Heart right ventricle (tissue), 16 donors: Measurements from ENCODE around the gene KCNK10. TPM values are rescaled to one million over a fixed set of nuclear protein-coding genes. Genes with fewer than 3 reads are reported as not detected.

Experiments
- ATAC-seq, 8 donors: fragments of 200-7000 bp; cut with Tn5 transposase; one replicate each; pipeline ENCODE4 v1.9.1; 2020; ENCODE audit warnings: mild to moderate bottlenecking in 8 of 8, moderate library complexity in 8 of 8, moderate number of reproducible peaks in 1 of 8
- DNase-seq, 2 donors: peaks; one replicate each; pipeline ENCODE4 v3.0.0-alpha.2; 2020
- H3K27ac ChIP-seq, 10 donors: fragments of 200-600 bp; sonication (generic) in 2 of 10; one replicate each; pipeline versions ENCODE4 v1.5.0 to v1.8.0; 2020 to 2022; ENCODE audit warnings: mild to moderate bottlenecking in 3 of 10
- H3K27me3 ChIP-seq, 7 donors: fragments of 200-600 bp; one replicate each; pipeline ENCODE4 v1.8.0; 2021 to 2022; ENCODE audit warnings: mild to moderate bottlenecking in 2 of 7
- H3K36me3 ChIP-seq, 9 donors: fragments of 200-600 bp; sonication (generic) in 1 of 9; one replicate each; pipeline versions ENCODE4 v1.5.0 to v1.8.0; 2020 to 2022; ENCODE audit warnings: mild to moderate bottlenecking in 2 of 9
- H3K4me1 ChIP-seq, 9 donors: fragments of 200-600 bp; sonication (generic) in 1 of 9; one replicate each; pipeline versions ENCODE4 v1.5.0 to v1.8.0; 2020 to 2022; ENCODE audit warnings: mild to moderate bottlenecking in 4 of 9
- H3K4me3 ChIP-seq, 10 donors: fragments of 200-600 bp; sonication (generic) in 2 of 10; one replicate each; pipeline versions ENCODE4 v1.5.0 to v1.8.0; 2020 to 2022; ENCODE audit warnings: mild to moderate bottlenecking in 7 of 10, moderate library complexity in 2 of 10
- H3K9me3 ChIP-seq, 11 donors: fragments of 200-600 bp in 10 of 11; sonication (generic) in 2 of 11; one replicate each; pipeline versions ENCODE4 v1.5.0 to v1.8.0; 2013 to 2022; ENCODE audit warnings: mild to moderate bottlenecking in 2 of 11, control low read depth in 1 of 11, moderate library complexity in 1 of 11
- CTCF ChIP-seq, 9 donors: fragments of 200-600 bp; sonication (generic) in 2 of 9; IDR thresholded peaks; one replicate each; pipeline versions ENCODE4 v1.5.0 to v1.8.0; 2021 to 2022; ENCODE audit warnings: antibody characterized with exemption in 9 of 9, mild to moderate bottlenecking in 5 of 9, moderate library complexity in 1 of 9
- WGBS, 2 donors: extraction: QIAGEN DNeasy Blood & Tissue Kit; methylation state at CpG; one replicate each; pipeline ENCODE4 v1.1.7; 2013; ENCODE audit warnings: inconsistent platforms in 1 of 2; 5-methylcytosine and 5-hydroxymethylcytosine counted together
- intact Hi-C, 10 donors: fragments of 100-400 bp; cut with DNase I; formaldehyde crosslinking; loops; one replicate each; pipeline versions ENCODE4 v1.11.1 to v1.14.2; 2022
- polyA plus RNA-seq, 2 donors: library from polyadenylated mRNA; stranded (reverse); fragments of 200-250 nt; gene quantifications; one replicate each; pipeline ENCODE4 v1.2.3, GENCODE V29; 2013
- total RNA-seq, 10 donors: library from RNA; stranded (reverse); fragmentation: NEBNext Ultra II Directional in 3 of 10; extraction: Animal tissue kit (Norgen Biotek cat#: 25700) in 3 of 10; gene quantifications; one replicate each; pipeline versions ENCODE4 v1.2.1 to v1.2.4, GENCODE V29; 2021 to 2023
- donor health status: Arrhythmogenic right ventricular cardiomyopathy.
- donor health status: ischemic (EF 13 %, LVEDD 7.1; RV severe dilation, severe dysfunction).
- donor health status: healthy with polysubstance abuse.
- donor health status: DM: no; HTN: yes; CAD: no.
- donor health status: DM: no; HTN: no; CAD: no.
- donor health status: ischemic (EF 25% LVEDD 6.9; RV normal size, moderate dysfunction).
- donor health status: ischemic (EF 25% LVEDD 5.7; RV mildly dilated, moderate dysfunction).
- donor health status: healthy.
- donor health status: DM: yes; HTN: yes; CAD: no.
- donor health status: Ischemic cardiomyopathy.
- donor health status: ischemic (EF 35%, LVEDD 5.7; RV mildly dilated, moderate dysfunction).
- donor health status: nonischemic (EF 11% LVEDD 7.7; RV severe dilation, severe dysfunction).
- donor health status: DM: yes; HTN: yes; CAD: no.
- donor health status: PGD.
- donor health status: ischemic (EF 29% LVEDD 5.4; RV normal size, mild dysfunction).
- donor health status: nonischemic (EF 23%, LVEDD 6.1; RV moderate dilation, normal function).

Gene KCNK10
- total and polyA plus RNA-seq, 12 donors, result 0.01 to 0.21 (median 0.11) TPM; not detected in 9

- 87 to 91% methylated on average over 1 of the region's 1 CpG for WGBS, 2 donors
- Histone ChIP-seq H3K27me3 (peaks cover 0 to 10% (median 0%) of the 10 kb centered on the region in 7 donors), H3K9me3 (no peaks in the 10 kb centered on the region), H3K4me1 (no peaks in the 10 kb centered on the region), H3K36me3 (no peaks in the 10 kb centered on the region), H3K27ac (no peak overlapping the region), H3K4me3 (no peak overlapping the region)
- ATAC-seq, result no peak
- intact Hi-C loops, result no loop called here
- no peak for TF ChIP-seq CTCF (IDR thresholded peaks at IDR 0.05)
- no peak for DNase-seq
Observed at GRCh38 chr14:88255196-88255595, 67.9 kb downstream of the KCNK10 start.

GRCh38 chr14:88252498-88252897, 70.6 kb downstream of the KCNK10 start:
- WGBS, 2 donors, result 81 to 82% methylated on average over 3 of the region's 3 CpGs
- DNase-seq (no peak), ATAC-seq (no peak)
- Histone ChIP-seq H3K36me3 (no peaks in the 10 kb centered on the region), H3K4me1 (no peaks in the 10 kb centered on the region), H3K27me3 (peaks cover 0 to 7% (median 0%) of the 10 kb centered on the region in 7 donors), H3K27ac (no peak overlapping the region), H3K9me3 (no peaks in the 10 kb centered on the region), H3K4me3 (no peak overlapping the region)
- no peak for TF ChIP-seq CTCF (IDR thresholded peaks at IDR 0.05)
- intact Hi-C loops, result no loop called here

GRCh38 chr14:88251650-88252049, 71.4 kb downstream of the KCNK10 start:
- H3K27ac ChIP-seq, result no peak overlapping the region
- peaks cover 0 to 7% (median 0%) of the 10 kb centered on the region in 7 donors for H3K27me3 ChIP-seq
- no peak for DNase-seq
- no peaks in the 10 kb centered on the region for H3K4me1 ChIP-seq
- no peaks in the 10 kb centered on the region for H3K36me3 ChIP-seq
- intact Hi-C loops, result no loop called here
- ATAC-seq, result no peak
- no peaks in the 10 kb centered on the region for H3K9me3 ChIP-seq
- no peak overlapping the region for H3K4me3 ChIP-seq
- WGBS, 2 donors, result 82 to 85% methylated on average over 1 of the region's 1 CpG
- no peak for TF ChIP-seq CTCF (IDR thresholded peaks at IDR 0.05)

GRCh38 chr14:88249266-88249665, 73.8 kb downstream of the KCNK10 start:
- intact Hi-C loops, result no loop called here
- TF ChIP-seq CTCF (IDR thresholded peaks at IDR 0.05), result no peak
- no peak overlapping the region for H3K27ac ChIP-seq
- H3K9me3 ChIP-seq, result no peaks in the 10 kb centered on the region
- no peak overlapping the region for H3K4me3 ChIP-seq
- no peaks in the 10 kb centered on the region for H3K36me3 ChIP-seq
- no peaks in the 10 kb centered on the region for H3K4me1 ChIP-seq
- peaks cover 0 to 10% (median 3%) of the 10 kb centered on the region in 7 donors for H3K27me3 ChIP-seq
- ATAC-seq, result no peak
- DNase-seq, result no peak
- 89 to 91% methylated on average over 4 of the region's 4 CpGs for WGBS, 2 donors
